ENCODE data around the gene GPR180. TPM values are rescaled to one million over a fixed set of nuclear protein-coding genes. Genes with fewer than 3 reads are reported as not detected.
A peak's percentile ranks its signal among the peaks of the same experiment; 100 is the strongest.

Gene GPR180
- total RNA-seq, 1 donor from 2014 or later, result 5.3 TPM

DNA sequence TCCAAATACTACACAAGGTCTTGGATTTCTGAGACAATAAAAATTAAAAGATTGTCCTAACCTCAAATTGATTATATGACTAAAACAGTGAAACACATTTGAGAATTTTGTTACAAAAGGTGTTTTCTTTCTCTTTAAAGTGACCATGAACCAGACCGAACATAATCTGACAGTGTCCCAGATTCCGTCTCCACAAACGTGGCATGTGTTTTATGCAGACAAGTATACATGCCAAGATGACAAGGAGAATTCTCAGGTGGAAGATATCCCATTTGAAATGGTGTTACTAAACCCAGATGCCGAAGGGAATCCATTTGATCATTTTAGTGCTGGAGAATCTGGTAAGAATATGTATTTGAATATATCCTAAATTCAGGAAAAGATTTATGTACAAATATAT lies 10.4 kb downstream of the GPR180 start:
- TF ChIP-seq, protein P1, sequence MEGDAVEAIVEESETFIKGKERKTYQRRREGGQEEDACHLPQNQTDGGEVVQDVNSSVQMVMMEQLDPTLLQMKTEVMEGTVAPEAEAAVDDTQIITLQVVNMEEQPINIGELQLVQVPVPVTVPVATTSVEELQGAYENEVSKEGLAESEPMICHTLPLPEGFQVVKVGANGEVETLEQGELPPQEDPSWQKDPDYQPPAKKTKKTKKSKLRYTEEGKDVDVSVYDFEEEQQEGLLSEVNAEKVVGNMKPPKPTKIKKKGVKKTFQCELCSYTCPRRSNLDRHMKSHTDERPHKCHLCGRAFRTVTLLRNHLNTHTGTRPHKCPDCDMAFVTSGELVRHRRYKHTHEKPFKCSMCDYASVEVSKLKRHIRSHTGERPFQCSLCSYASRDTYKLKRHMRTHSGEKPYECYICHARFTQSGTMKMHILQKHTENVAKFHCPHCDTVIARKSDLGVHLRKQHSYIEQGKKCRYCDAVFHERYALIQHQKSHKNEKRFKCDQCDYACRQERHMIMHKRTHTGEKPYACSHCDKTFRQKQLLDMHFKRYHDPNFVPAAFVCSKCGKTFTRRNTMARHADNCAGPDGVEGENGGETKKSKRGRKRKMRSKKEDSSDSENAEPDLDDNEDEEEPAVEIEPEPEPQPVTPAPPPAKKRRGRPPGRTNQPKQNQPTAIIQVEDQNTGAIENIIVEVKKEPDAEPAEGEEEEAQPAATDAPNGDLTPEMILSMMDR (IDR thresholded peaks at IDR 0.05; ENCODE audit: unreplicated experiment), result no peak
- no peaks in the 10 kb centered on the region for H3K4me1 Mint-ChIP-seq (ENCODE audit: low read depth)
- no peak for DNase-seq (ENCODE audit: low spot score, unreplicated experiment)
- no peak overlapping the region for H3K27ac Mint-ChIP-seq
- H3K9me3 Mint-ChIP-seq (ENCODE audit: low read depth), result no peaks in the 10 kb centered on the region
- H3K4me3 Mint-ChIP-seq (ENCODE audit: low read depth), result no peak overlapping the region
- peaks cover 8% of the 10 kb centered on the region for H3K36me3 Mint-ChIP-seq (ENCODE audit: insufficient read depth)
- no peaks in the 10 kb centered on the region for H3K27me3 Mint-ChIP-seq

DNA sequence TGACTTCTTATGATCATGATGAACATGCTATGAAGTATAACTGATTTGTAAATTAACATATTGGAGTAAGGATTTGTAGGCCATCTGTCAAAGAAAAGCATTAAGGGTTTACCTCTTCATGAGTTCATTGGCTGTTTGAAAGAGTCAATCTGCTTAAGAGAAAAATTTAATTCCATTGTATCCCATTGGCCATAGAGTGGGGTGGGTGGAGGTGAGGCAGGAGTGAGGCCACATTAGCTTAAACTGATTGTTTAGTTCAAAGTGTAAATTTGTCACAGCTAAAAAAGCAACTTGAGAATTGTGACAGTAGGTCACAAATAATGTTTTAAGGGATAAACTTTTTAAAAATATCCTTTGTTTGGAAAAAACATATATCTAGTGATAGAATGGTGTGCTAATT lies 11.4 kb downstream of the GPR180 start:
- H3K36me3 Mint-ChIP-seq (ENCODE audit: insufficient read depth), result peaks cover 8% of the 10 kb centered on the region
- H3K4me1 Mint-ChIP-seq (ENCODE audit: low read depth), result no peaks in the 10 kb centered on the region
- TF ChIP-seq, protein P1 (IDR thresholded peaks at IDR 0.05; ENCODE audit: unreplicated experiment), result no peak
- no peak overlapping the region for H3K4me3 Mint-ChIP-seq (ENCODE audit: low read depth)
- no peaks in the 10 kb centered on the region for H3K27me3 Mint-ChIP-seq
- DNase-seq (ENCODE audit: low spot score, unreplicated experiment), result no peak
- no peak overlapping the region for H3K27ac Mint-ChIP-seq
- H3K9me3 Mint-ChIP-seq (ENCODE audit: low read depth), result no peaks in the 10 kb centered on the region

DNA sequence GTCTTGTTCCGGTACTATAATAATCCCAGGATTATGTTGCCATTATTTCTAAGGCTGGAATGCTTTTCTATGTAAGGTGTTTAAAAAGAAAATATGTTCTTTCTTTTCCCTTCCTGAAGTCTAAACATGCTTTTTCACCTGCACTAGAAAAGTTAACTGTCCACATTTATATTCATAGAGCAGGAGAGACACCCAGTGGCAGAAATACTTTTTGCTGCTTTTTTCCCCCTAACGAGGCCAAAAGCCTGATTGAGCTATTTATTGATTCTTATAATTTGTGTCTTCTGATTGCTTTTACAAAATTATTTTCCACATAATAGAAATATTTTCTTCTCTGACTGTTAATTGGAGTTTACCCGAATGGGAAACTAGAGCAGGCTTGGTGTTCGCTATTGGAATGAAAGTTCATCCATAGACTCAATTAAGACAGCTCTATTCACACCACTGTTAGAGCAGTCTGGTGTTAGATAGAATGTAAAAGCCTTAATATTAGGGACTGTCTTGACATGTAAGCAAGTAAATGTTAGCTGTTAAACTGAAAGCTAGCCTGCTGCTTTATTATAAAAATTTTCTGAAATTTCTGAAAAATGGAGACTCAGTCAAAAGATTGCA lies 15.8 kb downstream of the GPR180 start:
- H3K27ac Mint-ChIP-seq, result no peak overlapping the region
- no peak overlapping the region for H3K4me3 Mint-ChIP-seq (ENCODE audit: low read depth)
- no peak for DNase-seq (ENCODE audit: low spot score, unreplicated experiment)

DNA sequence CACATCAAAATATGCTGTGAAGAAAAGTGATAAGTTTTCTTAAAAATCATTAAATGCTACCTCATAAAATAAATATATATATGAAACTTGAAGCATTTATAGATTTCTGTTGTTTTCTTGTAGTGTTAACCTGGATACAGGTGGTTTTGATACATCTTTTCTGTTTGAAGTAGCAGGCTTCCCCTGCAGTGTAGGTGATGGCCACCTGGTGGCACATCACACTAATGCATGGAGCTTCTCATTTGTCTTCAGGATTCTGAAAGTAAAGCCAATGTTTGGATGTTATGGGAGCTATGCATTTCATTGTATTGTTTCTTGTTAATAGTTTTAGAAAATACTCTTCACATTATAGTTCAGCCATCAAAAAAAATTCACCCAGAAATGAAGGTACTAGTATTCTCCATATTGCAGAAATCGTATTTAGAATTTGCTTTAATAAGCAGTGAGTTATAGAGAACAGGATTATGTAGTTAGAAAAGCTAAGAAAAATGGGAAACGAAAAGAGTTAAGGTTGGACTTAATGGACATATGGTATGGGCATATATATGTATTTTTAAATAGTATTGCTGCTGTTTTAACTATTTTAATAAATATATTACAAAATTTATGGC lies 18.7 kb downstream of the GPR180 start:
- H3K27me3 Mint-ChIP-seq, result no peaks in the 10 kb centered on the region
- TF ChIP-seq, protein P1 (IDR thresholded peaks at IDR 0.05; ENCODE audit: unreplicated experiment), result peak; percentile 92
- no peaks in the 10 kb centered on the region for H3K4me1 Mint-ChIP-seq (ENCODE audit: low read depth)
- H3K4me3 Mint-ChIP-seq (ENCODE audit: low read depth), result no peak overlapping the region
- no peaks in the 10 kb centered on the region for H3K9me3 Mint-ChIP-seq (ENCODE audit: low read depth)
- DNase-seq (ENCODE audit: low spot score, unreplicated experiment), result no peak
- no peak overlapping the region for H3K27ac Mint-ChIP-seq
- peaks cover 15% of the 10 kb centered on the region for H3K36me3 Mint-ChIP-seq (ENCODE audit: insufficient read depth)

More for the DNA sequence above, 15.8 kb downstream of the GPR180 start:
- TF ChIP-seq, protein P1 (IDR thresholded peaks at IDR 0.05; ENCODE audit: unreplicated experiment), result peak; percentile 76
- Mint-ChIP-seq H3K4me1 (ENCODE audit: low read depth) (no peaks in the 10 kb centered on the region), H3K36me3 (ENCODE audit: insufficient read depth) (peaks cover 6% of the 10 kb centered on the region), H3K9me3 (ENCODE audit: low read depth) (no peaks in the 10 kb centered on the region), H3K27me3 (no peaks in the 10 kb centered on the region)

DNA sequence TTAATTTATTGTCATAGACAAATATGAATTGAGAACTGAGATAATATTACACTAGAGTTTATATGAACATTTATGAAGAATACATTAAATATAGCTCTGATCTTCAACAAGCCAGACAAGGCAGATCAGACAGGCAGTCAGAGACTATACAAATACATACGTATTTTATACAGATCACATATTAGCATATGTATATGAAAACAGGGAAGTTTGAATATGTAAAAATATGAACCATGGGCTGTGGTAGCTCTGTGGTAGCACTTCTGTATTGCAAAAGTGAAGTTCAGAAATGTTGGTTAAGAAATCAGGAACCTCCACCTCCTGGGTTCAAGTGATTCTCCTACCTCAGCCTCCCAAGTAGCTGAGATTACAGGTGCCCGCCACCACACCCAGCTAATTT lies 20.7 kb downstream of the GPR180 start:
- Mint-ChIP-seq H3K27ac (no peak overlapping the region), H3K4me1 (ENCODE audit: low read depth) (no peaks in the 10 kb centered on the region), H3K27me3 (no peaks in the 10 kb centered on the region), H3K4me3 (ENCODE audit: low read depth) (no peak overlapping the region), H3K9me3 (ENCODE audit: low read depth) (no peaks in the 10 kb centered on the region), H3K36me3 (ENCODE audit: insufficient read depth) (peaks cover 19% of the 10 kb centered on the region)
- DNase-seq (ENCODE audit: low spot score, unreplicated experiment), result no peak
- TF ChIP-seq, protein P1 (IDR thresholded peaks at IDR 0.05; ENCODE audit: unreplicated experiment), result no peak

All from progenitor cell of endocrine pancreas (in vitro differentiated cells).